Measurements from ENCODE around the gene HES5.

The HES5 gene

DNA sequence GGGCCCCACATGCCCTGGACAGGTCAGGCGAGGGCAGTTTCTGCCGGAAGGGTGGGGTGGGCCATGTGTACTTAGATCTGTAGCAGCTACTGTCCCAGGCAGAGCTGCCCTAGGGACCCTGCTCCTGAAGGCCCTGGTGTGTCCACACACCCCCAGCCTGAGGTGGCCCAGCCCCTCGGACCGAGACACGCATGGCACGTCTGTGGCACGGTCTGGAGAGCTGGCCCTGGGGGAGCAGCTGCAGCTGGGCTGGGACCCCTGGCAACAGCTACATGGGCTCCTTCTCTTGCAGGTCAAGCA, 28.3 kb downstream of the HES5 start:
- DNase-seq (ENCODE audit: low read depth in 1 of 2, low spot score in 1 of 2): no peak

DNA sequence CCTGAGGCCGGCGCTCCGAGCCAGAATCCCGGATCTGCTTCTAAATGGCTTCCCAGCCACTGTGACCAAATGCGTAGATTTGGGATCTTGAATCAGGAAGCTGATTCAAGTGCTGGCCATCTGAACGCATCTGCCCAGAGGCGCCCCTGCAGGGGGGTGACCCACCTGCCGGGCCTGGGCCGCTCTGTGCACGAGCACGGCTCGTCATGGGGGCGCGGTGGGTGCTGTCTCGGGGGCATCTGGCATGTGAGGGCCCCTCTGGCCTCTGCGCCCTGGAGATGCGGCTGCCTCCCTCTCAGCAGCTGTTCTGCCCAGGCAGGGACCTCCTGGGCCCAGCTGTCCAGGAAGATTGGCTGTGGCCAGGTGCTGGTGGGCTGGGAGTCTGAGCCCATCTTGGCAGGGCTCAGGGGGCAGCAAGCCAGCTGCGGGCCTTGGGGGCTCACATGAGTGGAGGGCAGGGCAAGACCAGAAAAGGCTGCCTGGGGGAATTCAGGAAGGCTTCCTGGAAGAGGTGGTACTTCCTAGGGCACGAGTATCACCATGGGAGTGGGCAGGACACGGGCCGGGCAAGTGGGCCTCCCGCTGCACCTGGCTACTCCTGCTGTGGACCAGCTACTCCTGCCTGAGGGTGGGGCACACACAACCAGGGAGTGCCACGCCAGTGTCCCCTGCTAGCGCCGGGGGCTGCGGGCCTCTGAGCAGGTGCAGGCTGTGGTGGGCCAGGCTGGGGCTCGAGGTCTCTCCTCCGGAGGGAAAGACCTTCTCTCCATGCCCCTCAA, 28.8 kb downstream of the HES5 start:
- no peak for DNase-seq (ENCODE audit: low read depth in 1 of 2, low spot score in 1 of 2)

- DNase-seq (ENCODE audit: low read depth in 1 of 2, low spot score in 1 of 2): no peak
These were observed 30.0 kb downstream of the HES5 start for GRCh38 chr1:2499986-2500596.

DNA sequence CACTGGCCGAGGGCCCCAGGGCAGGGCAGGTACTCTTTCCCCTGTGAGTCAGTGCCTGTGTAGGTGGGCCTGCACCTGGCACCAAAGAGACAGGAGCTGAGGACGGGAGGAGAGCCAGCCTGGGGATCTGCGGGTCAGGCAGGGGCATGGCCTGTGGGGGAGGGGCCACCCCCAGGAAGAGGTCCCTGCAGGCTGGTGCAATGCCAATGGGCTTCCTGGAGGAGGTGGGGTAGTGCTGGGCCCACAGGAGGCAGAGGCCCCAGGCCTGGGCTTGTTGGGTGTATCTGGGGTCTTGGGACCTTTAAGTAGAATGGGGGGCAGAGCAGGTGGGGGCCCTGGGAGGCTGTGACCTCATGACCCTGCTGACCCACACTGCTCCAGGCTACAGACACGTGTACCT, 30.8 kb downstream of the HES5 start:
- no peak for DNase-seq (ENCODE audit: low read depth in 1 of 2, low spot score in 1 of 2)

GRCh38 chr1:2498648-2499047, 31.4 kb downstream of the HES5 start:
- no peak for DNase-seq (ENCODE audit: low read depth in 1 of 2, low spot score in 1 of 2)

DNA sequence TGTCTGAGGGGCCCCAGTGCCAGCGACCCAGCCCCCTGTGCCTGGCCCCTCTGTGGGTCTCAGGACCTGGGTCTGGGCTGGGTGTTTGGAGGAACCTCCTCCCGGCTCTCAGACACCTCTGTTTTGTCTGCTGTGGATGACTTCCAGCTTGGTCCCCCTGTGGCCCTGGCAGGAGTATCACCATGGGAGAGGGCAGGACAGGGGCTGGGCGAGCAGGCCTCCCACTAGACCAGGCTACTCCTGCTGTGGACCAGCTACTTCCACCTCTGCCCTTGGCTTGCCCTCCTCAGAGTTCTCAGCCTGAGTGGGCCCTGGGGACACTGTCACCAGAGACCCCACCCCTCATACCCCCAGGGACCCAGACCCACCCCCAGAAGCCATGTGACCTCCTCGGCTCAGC, 32.2 kb downstream of the HES5 start:
- no peak for DNase-seq (ENCODE audit: low read depth in 1 of 2, low spot score in 1 of 2)

DNA sequence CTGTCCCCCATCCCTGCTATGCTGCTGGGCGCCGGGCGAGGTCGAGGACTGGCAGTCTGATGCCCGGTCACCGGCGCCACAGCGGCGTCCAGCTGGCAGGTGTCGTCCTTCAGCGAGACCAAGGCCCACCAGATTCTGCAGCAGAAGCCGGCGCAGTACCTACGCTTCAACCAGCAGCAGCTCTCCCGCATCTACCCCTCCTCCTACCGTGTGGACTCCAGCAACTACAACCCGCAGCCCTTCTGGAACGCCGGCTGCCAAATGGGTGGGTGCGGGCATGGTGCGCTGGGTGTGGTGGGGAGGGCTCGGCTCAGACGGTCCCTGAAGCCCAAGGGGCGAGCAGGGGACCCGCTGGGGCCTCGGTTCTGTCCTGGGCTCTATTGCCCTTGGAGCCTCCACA, 33.3 kb downstream of the HES5 start:
- no peak for DNase-seq (ENCODE audit: low read depth in 1 of 2, low spot score in 1 of 2)

- no peak for DNase-seq (ENCODE audit: low read depth in 1 of 2, low spot score in 1 of 2)
These were observed 33.9 kb downstream of the HES5 start for GRCh38 chr1:2496087-2496622.

DNA sequence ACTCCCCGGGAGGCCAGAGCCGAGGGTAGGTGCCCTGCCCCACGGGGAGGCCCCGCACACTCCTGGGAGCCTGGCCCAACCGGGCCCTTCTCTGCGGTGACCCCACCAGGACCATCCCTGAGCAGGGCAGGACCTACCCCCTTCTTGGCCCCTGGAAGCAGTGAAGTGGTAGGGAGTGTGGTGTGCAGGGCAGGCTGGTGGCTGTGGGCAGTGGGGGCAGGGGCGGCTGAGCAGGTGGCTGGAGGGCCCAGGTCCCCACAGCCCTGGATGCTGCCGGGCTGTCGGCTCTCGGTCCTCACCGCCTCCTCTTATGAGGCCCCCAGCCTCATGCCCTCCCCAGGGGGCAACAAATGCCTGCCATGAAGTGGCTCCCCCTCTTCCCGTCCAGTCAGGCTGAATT, 34.5 kb downstream of the HES5 start:
- no peak for DNase-seq (ENCODE audit: low read depth in 1 of 2, low spot score in 1 of 2)

- DNase-seq (ENCODE audit: low read depth in 1 of 2, low spot score in 1 of 2): no peak
These were observed 35.0 kb downstream of the HES5 start for GRCh38 chr1:2495026-2495425.

- DNase-seq (ENCODE audit: low read depth in 1 of 2, low spot score in 1 of 2): no peak
These were observed 35.8 kb downstream of the HES5 start for GRCh38 chr1:2494323-2494693.

DNA sequence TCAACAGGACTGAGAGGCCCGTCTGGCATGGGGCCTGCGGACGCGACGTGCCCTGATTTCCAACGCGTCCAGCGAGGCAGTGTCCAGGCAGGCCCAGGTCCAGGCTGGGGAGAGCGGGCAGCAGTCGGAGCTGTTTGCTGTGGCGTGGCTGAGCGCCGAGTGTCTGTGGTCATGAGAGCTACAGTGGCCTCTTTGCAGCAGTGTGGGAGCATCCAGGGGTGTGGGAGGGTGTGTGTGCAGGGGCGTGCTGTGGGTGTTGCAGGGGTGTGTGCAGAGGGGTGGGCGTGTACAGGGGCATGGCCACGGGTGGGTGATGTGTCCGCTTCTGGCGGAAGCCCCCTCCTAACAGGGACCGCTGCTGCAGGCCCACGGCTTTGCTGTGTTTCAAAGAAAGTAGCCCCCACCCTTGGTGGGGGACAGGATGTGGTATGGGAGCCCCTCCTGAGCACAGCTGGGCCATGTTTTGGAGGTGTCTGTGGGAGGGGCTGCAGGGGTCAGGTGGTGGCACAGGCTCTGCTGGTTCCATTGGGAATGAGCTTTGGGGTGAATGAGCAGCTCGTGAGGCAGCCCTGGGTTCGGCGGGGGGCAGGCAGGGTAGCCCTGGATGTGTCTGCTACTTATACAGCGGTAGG, 36.3 kb downstream of the HES5 start:
- DNase-seq (ENCODE audit: low read depth in 1 of 2, low spot score in 1 of 2): no peak

DNA sequence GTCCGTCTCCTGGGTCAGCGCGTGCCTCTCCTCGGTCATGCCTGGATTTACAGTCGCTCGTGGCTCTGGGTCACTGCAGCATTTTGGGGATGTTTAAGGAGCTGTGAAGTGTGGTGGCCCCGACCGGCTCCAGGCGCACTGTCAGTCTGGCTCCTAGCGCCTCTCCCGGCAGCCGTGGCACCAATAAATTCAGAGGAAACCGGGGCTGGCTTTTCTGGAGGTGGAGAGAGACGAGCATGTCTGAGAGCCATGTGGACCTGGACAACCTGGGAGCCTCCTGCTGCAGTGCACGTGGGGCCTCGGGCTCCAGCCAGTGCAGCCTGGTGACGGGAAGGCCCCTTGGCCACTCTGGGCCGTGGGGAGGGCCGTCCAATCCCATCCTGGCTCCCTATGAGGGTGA, 36.8 kb downstream of the HES5 start:
- no peak for DNase-seq (ENCODE audit: low read depth in 1 of 2, low spot score in 1 of 2)

GRCh38 chr1:2492091-2492490, 38.0 kb downstream of the HES5 start:
- no peak for DNase-seq (ENCODE audit: low read depth in 1 of 2, low spot score in 1 of 2)

- no peak for DNase-seq (ENCODE audit: low read depth in 1 of 2, low spot score in 1 of 2)
These were observed 40.4 kb downstream of the HES5 start for GRCh38 chr1:2489615-2490014.

DNA sequence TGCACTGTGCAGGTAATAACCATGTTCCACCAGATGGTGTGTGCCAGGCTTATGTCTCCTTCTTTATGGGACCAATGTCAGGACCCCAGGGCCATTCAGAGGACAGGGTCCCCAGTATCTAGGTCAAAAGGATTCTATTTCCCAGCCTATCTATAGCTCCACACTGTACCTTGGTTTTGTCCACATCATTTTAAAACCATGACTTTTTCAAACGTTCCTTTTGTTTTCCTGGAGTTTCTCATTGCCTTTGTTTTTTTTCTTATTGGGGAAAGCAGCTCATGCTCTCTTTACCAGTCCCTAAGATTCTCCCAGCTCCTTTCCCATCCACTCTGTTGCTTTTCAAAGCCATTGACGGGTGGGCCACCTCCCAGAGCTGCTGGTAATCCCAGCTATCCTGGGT, 41.4 kb downstream of the HES5 start:
- no peak for DNase-seq (ENCODE audit: low read depth in 1 of 2, low spot score in 1 of 2)

DNA sequence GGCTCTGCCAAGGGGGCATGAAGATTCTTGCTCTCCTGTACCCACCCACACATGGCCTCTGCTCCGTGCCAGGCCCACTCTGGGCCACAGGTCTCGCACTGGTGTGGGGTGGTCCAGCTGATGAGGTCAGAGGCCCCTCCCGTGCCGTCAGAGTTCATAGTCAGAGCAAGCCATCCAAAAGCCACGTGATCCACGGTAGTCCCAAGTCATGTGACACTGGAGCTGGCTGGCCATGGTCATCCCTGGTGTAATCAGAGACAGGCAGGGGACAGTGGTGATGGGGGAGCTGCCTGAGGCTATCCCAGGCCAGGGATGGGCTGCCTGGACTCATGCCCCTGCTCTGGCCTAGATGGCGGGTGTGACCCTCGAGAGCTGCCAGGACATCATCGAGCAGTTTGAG, 43.5 kb downstream of the HES5 start:
- no peak for DNase-seq (ENCODE audit: low read depth in 1 of 2, low spot score in 1 of 2)

DNA sequence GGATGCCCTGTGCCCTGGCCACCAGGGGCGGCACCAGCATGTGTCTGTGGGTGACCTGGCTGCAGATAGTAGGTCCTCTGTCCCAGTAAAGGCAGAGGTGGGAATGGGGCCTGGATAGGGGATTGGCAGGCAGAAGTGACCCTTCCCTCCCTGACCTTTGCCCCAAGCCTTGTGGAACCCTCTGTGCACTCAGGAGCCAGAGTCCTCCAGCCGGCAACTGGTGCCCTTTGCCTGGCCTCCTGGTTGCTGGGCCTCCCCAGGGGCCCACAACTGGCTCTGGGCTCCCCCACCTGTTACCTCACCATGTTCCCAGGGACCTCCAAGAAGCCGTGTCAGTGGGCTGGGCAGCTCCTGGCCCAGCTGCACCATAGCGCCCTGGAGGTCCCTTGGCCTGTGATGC, 44.0 kb downstream of the HES5 start:
- no peak for DNase-seq (ENCODE audit: low read depth in 1 of 2, low spot score in 1 of 2)

DNA sequence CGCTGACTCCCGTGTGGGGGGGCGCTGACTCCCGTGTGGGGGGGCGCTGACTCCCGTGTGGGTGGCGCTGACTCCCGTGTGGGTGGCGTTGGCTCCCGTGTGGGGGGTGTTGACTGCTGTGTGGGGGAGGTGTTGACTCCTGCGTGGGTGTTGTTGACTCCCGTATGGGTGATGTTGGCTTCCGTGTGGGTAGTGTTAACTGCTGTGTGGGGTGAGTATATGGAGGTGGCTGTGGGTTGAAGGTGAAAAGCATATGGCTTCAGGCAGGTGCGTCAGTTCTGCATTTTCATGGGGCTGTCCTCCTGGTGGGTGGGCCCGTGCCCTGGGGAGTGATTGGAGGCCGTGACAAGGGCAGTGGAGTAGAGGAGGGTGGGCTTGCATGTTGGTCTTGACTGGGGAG, 46.1 kb downstream of the HES5 start:
- DNase-seq (ENCODE audit: low read depth in 1 of 2, low spot score in 1 of 2): no peak

DNA sequence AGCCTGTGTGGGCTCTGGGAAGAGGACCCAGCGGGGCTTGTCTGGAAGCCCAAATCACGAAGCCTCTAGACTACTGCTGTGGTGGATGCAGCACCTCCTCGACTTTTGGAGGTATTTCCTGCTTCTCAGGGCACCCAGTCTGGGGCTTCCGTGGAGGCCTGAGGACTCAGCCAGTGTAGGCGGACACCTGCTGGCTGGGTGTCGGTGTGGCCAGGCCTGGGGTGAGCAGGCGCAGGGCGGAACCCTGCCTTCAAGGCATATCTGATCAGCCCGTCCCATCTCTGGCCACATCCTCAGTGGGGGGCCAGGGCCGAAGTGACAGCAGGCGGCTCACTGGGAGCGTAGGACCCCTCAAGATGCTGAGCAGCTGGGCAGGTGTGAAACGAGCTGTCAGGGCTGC, 47.0 kb downstream of the HES5 start:
- DNase-seq (ENCODE audit: low read depth in 1 of 2, low spot score in 1 of 2): no peak

- DNase-seq (ENCODE audit: low read depth in 1 of 2, low spot score in 1 of 2): no peak
These were observed 47.5 kb downstream of the HES5 start for GRCh38 chr1:2482588-2482987.

DNA sequence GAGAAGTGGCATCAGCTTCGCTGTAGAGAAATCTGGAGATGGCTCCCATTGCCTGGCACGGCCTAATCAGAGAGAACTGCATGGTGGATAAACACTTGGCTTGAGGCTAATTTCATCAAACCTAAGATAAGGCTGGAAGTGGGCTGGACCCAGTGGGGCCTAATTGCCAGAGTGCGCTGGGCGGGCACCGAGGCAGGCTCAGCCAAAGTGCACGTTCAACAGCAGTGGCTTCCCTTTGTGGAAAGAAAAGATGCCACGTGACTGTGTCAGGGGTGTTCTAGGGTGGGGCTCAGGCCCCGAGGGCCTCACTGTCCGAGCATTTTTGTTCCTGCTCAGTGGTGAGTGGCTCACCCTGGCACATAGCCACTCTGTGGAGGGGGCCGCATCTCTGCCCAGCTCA, 48.2 kb downstream of the HES5 start:
- DNase-seq (ENCODE audit: low read depth in 1 of 2, low spot score in 1 of 2): no peak

DNA sequence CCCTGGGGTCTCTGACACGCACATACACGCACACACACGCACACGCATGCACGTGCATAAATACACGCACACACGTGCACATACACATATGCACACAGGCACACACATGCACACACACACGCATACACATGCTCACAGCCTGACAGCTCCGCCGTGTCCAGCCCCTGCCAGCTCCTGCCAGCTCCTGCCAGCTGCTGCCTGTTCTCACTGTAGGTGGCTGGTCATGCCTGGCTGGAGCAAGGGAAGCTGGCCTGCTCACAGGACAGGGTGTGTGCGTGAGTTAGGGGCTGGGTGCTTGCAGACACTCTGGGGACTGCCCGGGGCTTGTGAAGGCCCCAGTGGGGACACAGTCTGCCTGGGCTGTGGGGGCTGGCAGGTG, 49.1 kb downstream of the HES5 start:
- DNase-seq (ENCODE audit: low read depth in 1 of 2, low spot score in 1 of 2): no peak
